Prostate gland (tissue), 2 donors: Measurements from ENCODE around the gene VAV2.

Source experiments
- CTCF ChIP-seq, 4 experiments: fragments of 200-600 bp in 2 of 4; fragments of 450-650 bp in 2 of 4; sonication (generic) in 2 of 4; IDR thresholded peaks; 1 replicate in 3 of 4; 2 replicates in 1 of 4; pipeline ENCODE4 v1.5.1; 2016 to 2019; ENCODE audit warnings: antibody characterized with exemption in 4 of 4, mild to moderate bottlenecking in 2 of 4, moderate library complexity in 2 of 4
- POLR2A ChIP-seq: fragments of 450-650 bp; IDR thresholded peaks from one replicate; pipeline ENCODE4 v1.6.1; 2016; ENCODE audit warnings: antibody characterized with exemption, mild to moderate bottlenecking
- POLR2AphosphoS5 ChIP-seq: sonication (generic); formaldehyde crosslinking; IDR thresholded peaks from one replicate; pipeline ENCODE4 v1.6.1; 2017; ENCODE audit warnings: antibody characterized with exemption

GRCh38 chr9:133948561-133949485, 43.3 kb downstream of the VAV2 start:
- TF ChIP-seq CTCF (IDR thresholded peaks at IDR 0.05) (no peak), POLR2AphosphoS5 (no peak), POLR2A (no peak)
